ENCODE data around the gene SSH2. TPM values are rescaled to one million over a fixed set of nuclear protein-coding genes. Genes with fewer than 3 reads are reported as not detected.

The SSH2 gene
- polyA plus RNA-seq, 1 of the 3 experiments (the other 2 are of a cell fraction), result 8.8 TPM

- TF ChIP-seq NRF1 (IDR thresholded peaks at IDR 0.05; ENCODE audit: low read depth, low read length) (no peak), USF1 (IDR thresholded peaks at IDR 0.05; ENCODE audit: borderline replicate concordance, low read depth) (no peak), RAD21 (IDR thresholded peaks at IDR 0.05; ENCODE audit: low read length) (no peak), MEF2A (IDR thresholded peaks at IDR 0.05; ENCODE audit: borderline replicate concordance, low read depth) (no peak), FOXM1 (IDR thresholded peaks at IDR 0.05; ENCODE audit: low read depth) (no peak), IRF3 (IDR thresholded peaks at IDR 0.05; ENCODE audit: low read depth, low read length) (no peak), RXRA (IDR thresholded peaks at IDR 0.05; ENCODE audit: borderline replicate concordance, low read depth) (no peak), TCF12 (IDR thresholded peaks at IDR 0.05) (no peak), RCOR1 (IDR thresholded peaks at IDR 0.05; ENCODE audit: low read length) (no peak), SMC3 (IDR thresholded peaks at IDR 0.05; ENCODE audit: low read depth, low read length) (no peak), EP300 (IDR thresholded peaks at IDR 0.05; ENCODE audit: borderline replicate concordance in 1 of 2, low read depth in 1 of 2, low read length in 1 of 2) (no peak), YY1 (IDR thresholded peaks at IDR 0.05; ENCODE audit: low read depth) (no peak), POLR2AphosphoS5 (IDR thresholded peaks at IDR 0.05; ENCODE audit: low read depth, low read length) (no peak), ZBTB33 (IDR thresholded peaks at IDR 0.05; ENCODE audit: borderline replicate concordance, low read depth) (no peak), CTCF (IDR thresholded peaks at IDR 0.05) (no peak)
- H3K9ac ChIP-seq, result no peak overlapping the region
- peak overlapping the region in 1 of 2 experiments; percentile 2; a peak in 1 of 4 replicates for H3K27ac ChIP-seq (ENCODE audit: low read depth in 2 of 2, low read length in 1 of 2)
- H3K36me3 ChIP-seq (replicated peaks in 1 of 2; ENCODE audit: control insufficient read depth in 1 of 2, insufficient read depth in 2 of 2, low read length in 1 of 2), result peaks cover 23 to 26% of the 10 kb centered on the region in 2 experiments
- H2AFZ ChIP-seq (ENCODE audit: low read depth), result no peak overlapping the region
- POLR2A ChIA-PET, result no interaction called here
- no peak for DNase-seq
- peaks cover 9 to 12% of the 10 kb centered on the region in 2 experiments; a peak in 3 of 4 replicates for H3K4me1 ChIP-seq (ENCODE audit: control insufficient read depth in 1 of 2, insufficient read depth in 2 of 2, low read depth in 1 of 2, low read length in 1 of 2)
- no peaks in the 10 kb centered on the region for H3K79me2 ChIP-seq (ENCODE audit: insufficient read depth)
- no peaks in the 10 kb centered on the region for H3K27me3 ChIP-seq (ENCODE audit: insufficient read depth)
- no peak overlapping the region for H3K4me3 ChIP-seq (ENCODE audit: low read depth in 2 of 2, low read length in 1 of 2)
- 94% methylated on average over 4 of the region's 4 CpGs for WGBS (ENCODE audit: low lambda C conversion rate)
- H3K4me2 ChIP-seq, result no peak overlapping the region
- no peaks in the 10 kb centered on the region for H3K9me2 ChIP-seq
- CTCF ChIA-PET, result no interaction called here
- H3F3A ChIP-seq (replicated peaks; ENCODE audit: insufficient read depth), result peaks cover 7% of the 10 kb centered on the region
- no peaks in the 10 kb centered on the region for H3K9me3 ChIP-seq
- no peaks in the 10 kb centered on the region for H4K20me1 ChIP-seq (ENCODE audit: insufficient read depth)
These were observed 279.6 kb downstream of the SSH2 start for GRCh38 chr17:29650396-29650795.

Measured in SK-N-SH (cell line).